GM19023 (cell line): ENCODE measurements around the gene CKAP5.
"Not testable (repeated sequence)": the region's sequence is repeated elsewhere in the genome, so short reads cannot be mapped to it uniquely, and the experiment has no call there.

ENCODE experiments used
- ATAC-seq: cut with Tn5 transposase; IDR thresholded peaks from one replicate; pipeline ENCODE4 v1.9.1; 2021; ENCODE audit warnings: mild to moderate bottlenecking, moderate library complexity; ENCODE audit not compliant: unreplicated experiment

The CKAP5 gene

DNA sequence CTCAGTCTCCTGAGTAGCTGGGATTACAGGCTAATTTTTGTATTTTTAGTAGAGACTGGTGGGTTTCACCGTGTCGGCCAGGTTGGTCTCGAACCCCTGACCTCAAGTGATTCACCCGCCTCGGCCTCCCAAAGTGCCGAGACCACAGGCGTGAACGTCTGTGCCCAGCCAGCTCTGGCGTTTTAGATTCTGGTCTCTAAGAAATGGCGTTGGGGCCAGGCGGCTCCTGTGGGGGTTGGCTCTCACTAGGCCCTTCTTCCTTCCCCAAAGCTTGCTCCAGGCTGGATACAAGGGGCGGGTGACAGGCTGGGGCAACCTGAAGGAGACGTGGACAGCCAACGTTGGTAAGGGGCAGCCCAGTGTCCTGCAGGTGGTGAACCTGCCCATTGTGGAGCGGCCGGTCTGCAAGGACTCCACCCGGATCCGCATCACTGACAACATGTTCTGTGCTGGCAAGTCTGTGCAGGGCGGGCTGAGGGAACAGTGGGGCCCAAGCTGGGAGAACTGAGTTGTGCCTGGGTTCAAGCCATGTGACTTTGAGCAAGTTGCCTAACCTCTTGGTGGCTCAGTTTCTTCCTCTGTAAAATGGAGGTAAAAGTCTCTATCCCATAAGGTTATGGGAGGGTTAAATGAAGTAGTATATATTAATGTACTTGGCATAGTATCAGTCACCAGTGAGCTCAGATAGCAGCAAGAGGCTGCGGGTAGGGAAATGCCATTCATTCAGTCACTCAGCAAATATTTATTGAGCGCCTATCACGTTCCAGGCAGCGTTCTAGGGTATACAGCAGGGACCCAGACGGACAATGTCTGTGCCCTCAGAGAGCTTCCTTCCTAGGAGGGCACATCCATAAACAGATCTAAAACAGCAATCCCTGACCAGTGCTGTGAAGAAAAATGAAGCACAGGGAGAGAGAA lies 116.7 kb downstream of the CKAP5 start:
- no peak for ATAC-seq

DNA sequence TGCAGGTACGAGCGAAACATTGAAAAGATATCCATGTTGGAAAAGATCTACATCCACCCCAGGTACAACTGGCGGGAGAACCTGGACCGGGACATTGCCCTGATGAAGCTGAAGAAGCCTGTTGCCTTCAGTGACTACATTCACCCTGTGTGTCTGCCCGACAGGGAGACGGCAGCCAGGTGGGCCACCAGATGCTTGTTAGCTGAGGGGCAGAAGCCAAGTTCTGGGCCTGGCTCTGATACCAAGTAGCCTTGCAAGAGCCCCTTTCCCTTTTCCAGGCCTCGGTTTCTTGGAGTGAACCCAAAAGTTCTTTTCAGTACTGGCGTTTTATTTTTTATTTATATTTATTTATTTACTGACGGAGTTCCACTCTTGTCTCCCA lies 117.4 kb downstream of the CKAP5 start:
- ATAC-seq, result no peak

DNA sequence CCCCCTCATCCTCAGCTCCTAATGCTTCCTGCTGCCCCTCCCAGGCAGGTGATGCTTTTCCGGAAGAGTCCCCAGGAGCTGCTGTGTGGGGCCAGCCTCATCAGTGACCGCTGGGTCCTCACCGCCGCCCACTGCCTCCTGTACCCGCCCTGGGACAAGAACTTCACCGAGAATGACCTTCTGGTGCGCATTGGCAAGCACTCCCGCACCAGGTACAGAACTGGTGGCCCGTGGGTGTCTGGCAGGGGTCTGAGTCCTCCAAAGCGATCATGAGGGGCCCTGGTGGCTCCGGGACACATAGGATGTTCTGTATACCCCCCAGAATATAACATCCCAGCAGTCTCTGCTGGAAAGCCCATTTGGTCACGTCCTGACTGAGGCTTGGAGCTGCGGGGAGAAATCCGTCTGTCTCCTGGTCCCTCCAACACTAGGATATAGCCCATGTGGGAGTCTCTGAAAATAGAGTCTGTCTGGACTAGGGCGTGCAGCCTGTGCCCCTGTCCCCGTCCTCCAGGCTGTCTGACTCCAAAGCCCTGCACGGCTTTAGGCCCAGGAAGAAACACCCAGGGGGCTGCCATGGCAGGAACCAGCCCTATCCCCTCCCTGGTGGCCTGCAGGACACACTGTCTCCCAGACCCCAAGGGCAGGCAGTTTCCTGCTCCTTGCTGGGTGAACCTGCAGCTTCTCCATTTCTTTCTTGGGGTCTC lies 118.0 kb downstream of the CKAP5 start:
- no peak for ATAC-seq

DNA sequence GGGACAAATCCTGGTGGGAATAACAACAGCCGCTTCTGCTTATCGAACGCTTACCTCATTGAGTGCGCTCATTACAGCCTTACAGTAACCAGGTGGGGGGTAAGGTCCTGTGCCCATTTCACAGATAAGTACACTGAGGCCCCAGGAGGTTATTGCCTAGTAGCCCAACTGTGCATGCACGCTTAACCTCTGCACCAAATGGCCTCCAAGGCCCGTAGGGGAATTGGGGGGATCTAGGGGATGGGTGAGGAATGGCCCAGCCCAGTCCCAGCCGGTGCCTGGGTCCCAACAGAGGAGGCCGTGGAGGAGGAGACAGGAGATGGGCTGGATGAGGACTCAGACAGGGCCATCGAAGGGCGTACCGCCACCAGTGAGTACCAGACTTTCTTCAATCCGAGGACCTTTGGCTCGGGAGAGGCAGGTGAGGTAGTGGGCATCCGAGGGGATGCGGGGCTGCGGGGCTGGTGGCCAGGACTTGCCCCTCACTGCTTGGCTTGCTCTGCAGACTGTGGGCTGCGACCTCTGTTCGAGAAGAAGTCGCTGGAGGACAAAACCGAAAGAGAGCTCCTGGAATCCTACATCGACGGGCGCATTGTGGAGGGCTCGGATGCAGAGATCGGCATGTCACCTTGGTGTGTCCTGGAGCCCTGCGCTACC lies 119.7 kb downstream of the CKAP5 start:
- no peak for ATAC-seq

DNA sequence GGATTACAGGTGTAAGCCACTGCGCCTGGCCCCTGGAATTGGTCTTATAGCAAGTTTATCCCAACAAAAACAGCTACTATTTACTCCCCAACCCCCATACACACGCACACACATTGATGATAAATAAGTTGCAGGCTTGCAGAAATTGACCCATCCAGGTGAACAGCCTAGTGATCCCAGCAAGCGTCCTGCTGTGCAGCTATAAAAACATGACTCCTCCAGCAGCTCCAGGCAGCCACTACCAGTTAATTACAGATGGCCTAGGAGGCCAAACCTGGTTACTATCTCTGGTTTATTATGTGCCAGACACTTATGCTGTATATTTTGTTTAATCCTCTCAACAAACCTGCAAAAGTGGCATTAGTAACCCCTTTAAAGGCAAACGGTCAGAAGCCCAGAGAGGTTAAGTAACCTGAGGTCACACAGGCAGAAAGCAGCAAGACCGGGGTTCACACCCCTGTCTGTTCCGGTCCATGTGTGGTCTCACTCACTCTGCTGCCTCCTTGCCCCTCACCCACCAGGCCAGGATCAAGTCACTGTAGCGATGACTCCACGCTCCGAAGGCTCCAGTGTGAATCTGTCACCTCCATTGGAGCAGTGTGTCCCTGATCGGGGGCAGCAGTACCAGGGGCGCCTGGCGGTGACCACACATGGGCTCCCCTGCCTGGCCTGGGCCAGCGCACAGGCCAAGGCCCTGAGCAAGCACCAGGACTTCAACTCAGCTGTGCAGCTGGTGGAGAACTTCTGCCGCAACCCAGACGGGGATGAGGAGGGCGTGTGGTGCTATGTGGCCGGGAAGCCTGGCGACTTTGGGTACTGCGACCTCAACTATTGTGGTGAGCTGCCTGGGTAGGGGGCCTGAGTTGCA lies 120.5 kb downstream of the CKAP5 start:
- no peak for ATAC-seq

DNA sequence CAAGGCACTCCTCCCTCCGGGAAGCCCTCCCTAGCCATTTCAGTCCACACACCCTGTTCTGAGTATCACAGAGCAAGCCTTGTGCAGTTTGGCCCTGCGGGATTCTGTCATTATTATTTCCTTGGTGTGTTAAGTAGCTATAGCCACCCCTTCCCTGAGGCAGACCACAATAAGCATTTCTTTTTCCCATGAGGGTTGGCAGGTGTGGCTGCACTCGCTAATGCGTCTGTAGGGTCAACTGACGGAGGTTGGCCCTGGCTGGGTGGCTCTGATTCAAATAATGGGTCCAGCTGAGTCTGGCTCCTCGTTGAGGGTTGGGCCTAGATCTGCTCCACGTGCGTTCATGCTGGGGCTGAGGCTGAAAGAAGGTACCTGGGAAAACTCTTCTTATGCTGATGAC lies 122.0 kb downstream of the CKAP5 start:
- ATAC-seq, result no peak

DNA sequence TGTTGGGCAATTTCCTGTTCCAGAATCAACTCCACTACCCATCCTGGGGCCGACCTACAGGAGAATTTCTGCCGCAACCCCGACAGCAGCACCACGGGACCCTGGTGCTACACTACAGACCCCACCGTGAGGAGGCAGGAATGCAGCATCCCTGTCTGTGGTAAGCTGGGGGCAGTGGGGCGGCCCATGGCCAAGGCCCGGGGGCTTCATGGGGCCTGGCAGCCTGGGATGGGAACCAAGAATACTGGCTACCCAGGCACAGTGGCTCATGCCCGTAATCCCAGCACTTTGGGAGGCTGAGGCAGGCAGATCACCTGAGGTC lies 122.8 kb downstream of the CKAP5 start:
- ATAC-seq, result no peak

DNA sequence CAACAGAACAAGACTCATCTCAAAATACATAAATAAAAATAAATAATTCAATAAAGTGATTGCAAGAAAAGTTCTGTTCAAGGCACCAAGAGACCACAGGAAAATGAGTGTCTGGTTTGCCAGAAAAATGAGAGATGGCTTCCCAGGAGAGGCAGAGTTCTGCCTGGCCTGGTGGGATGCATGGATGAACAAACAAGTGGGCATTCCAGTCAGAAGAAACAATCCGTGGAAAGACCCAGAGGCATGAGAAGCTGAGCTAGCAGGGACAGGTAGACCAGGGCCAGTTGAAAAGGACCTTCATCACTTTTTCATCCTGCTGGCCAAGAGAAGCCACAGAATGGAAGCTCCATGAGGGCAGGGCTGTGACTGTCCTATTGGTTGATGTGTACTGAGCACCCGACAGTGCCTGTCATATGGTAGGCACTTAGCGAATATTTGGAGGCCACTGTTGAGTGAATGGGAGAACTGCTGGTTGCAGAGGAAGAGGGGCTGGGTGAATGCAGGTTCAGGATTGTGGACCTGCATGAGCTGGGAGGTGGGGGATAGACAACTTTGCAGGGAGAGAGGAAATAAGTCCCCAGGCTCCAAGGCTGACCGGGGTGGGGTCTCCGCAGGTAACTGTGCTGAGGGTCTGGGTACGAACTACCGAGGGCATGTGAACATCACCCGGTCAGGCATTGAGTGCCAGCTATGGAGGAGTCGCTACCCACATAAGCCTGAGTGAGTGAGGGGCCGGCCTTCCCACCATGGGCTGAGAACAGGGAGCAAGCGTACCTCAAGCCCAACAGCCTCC lies 123.3 kb downstream of the CKAP5 start:
- ATAC-seq, result no peak

DNA sequence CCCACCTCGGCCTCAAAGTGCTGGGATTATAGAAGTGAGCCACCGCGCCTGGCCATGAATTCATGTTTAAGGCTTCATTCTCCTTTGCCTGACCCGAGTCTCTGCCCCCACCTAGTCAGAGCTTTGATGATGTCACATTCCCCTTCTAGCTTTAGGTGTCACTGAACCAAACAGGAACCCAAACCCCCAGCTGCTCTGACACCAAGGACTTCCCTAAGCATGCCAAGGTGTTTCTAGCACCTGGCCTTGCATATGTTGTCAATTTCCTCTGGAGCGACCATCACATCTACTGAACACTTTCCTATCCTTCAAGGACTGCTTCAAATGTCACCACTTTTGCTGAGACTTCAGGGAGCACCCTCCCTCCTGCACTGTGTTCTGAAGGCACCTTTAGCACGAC lies 124.8 kb downstream of the CKAP5 start:
- no peak for ATAC-seq

DNA sequence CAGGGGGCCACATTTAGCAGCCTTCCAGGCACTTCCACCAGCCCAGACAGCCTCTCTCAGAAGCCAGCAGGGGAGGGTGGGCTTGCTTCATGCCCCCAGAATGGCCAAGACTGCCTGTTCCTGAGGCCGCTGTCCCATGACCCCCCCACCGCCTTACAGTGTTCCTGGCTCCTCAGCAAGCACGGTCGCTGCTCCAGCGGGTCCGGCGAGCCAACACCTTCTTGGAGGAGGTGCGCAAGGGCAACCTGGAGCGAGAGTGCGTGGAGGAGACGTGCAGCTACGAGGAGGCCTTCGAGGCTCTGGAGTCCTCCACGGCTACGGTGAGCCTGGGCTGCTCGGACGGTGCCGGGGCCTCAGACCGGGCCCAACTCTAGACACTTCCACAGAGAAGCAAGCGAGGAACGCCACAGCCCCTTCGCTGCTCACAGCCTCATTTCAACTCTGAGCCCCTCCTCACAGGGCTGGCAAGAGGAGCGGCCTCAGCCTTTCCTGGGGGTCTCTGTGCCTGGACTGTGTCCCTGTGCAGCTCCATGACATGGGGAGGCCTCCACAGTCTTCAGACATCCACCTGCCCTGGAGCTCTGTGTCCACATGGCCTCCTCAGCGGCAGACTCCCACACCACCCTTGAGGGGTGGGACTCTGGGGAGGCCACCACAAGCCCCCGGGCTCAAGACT lies 126.4 kb downstream of the CKAP5 start:
- no peak for ATAC-seq

DNA sequence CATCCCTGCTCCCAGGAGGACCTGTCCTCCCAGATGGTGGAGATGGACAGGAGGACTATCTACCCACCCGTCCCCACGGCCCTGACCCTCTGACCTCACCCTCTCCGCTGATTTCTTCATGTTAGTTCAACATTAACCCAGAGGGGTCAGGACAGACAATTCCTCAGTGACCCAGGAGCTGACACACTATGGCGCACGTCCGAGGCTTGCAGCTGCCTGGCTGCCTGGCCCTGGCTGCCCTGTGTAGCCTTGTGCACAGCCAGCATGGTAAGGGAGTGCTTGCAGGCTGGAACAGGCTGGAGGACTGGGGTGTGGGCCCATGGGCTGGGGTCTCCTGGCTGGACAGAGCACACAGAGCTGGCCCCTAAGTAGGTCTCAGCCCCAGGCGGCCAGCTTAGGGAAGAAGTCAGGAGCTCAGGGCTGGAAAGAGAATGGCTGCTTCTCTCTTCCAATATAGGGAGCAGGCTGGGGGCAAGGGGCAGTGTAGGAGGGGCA lies 127.0 kb downstream of the CKAP5 start, which contains the start of gene F2:
F2 (plus strand) TSS at position 166 of the 495 bp plus-strand sequence; CDS start at position 189, 23 bp downstream.
- no peak for ATAC-seq

DNA sequence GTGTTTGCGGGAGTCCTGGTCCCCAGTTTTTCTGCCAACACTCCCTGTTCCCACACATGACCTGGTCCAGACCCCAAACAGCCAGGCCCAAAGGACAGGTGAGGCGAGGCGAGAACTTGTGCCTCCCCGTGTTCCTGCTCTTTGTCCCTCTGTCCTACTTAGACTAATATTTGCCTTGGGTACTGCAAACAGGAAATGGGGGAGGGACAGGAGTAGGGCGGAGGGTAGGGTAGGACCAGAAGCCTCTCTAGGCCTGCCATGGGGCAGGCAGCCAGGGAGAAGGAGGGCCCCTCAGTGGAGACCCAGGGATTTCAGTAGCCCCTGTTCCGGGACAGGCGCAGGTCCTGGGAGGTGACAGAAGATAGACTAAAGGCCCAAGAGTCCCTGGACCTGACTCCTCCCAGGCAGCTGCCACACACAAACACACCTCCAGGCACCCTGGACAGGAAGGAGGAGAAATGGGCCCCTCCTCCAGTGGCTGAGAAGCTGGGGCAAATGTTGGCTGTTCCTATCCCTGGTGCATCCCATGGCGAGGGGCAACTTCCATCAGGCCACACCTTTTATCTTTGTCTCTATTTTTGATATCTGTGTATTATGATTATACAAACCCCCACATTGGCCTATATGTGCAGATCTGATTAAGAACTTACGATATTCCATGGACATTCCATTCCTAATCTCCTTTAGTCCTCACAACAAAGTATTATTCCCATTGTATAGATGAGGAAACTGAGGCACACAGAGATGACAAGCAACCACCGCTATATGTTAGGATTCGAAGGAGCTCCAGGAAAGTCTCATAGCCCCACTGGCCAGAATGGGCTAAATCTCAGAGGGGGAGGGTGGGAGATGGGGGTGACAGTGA lies 127.7 kb downstream of the CKAP5 start:
- no peak for ATAC-seq

DNA sequence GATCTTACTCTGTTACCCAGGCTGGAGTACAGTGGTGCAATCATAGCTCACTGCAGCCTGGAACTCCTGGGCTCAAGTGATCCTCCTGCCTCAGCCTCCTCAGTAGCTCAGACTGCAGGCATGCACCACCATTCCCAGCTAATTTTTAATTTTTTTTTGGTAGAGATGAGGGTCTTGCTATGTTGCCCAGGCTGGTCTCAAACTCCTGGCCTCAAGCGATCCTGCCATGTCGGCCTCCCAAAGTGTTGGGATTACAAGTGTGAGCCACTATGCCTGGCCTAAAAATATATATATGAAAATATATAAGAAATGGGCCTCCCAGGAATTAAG lies 128.3 kb downstream of the CKAP5 start:
- not testable (repeated sequence) for ATAC-seq

DNA sequence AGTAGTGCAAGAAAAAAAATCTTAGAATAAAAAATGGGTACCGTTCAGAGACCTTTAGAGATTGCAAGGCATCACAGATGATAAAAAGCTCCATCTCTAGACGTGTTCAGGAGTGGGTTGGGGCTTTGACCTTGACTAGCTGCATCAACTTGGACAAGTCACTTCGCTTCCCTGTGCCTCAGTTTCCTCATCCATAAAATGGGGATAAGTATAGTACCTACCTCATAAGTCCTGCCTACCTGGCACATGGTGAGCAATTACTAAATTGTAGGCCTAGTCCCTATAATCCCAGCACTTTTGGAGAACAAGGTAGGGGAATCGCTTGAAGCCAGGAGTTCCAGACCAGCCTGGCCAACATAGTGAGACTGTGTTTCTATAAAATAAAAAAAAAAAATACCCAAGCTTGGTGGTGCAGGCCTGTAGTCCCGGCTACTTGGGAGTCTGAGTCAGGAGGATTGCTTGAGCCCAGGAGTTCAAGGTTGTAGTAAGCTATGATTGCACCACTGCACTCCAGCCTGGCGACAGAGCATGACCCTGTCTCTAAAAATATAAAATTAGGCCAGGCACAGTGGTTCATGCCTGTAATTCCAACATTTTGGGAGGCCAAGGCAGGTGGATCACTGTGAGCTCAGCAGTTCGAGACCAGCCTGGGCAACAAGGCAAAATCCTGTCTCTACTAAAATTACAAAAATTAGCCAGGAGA lies 133.1 kb downstream of the CKAP5 start:
- no peak for ATAC-seq

DNA sequence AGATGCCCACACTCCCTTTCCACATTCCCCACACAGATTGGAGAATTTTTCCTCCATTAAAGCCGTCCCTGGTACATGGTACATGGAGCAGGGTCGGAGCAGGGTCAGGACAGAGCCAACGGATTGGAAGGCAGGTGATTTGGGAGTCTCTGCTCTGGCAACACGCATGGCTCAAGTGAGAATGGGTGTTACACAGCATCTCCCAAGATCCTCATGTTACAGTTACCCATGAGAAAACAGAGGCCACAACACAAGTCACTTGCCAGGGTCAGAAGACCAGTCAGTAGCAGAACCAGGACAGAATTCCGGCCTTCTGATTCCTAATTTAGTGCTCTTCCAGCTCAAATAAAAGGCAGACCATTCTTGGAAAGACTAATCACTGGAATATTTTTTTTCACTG lies 134.8 kb downstream of the CKAP5 start:
- no peak for ATAC-seq

DNA sequence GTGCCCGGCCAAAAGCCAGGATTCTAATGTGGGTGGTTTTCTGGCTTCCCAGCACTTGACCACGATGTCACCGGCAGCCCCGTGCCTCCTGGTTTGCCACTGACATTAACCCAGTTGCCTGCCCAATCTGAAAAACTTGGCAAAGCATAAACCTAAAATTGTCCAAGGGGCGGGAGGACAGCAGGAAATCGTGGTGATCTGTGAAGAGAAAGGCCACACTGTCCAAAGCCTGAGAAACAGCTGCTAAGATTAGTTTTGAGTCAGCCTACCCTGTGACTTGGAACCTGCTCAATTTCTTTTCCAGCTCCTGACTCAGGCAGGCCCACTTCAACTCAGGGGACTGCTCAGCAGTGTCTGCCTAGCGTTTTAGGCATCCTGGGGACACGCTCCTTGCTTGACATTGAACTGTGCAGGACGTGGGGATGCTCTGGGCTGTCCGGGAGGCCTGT lies 135.2 kb downstream of the CKAP5 start:
- ATAC-seq, result no peak

DNA sequence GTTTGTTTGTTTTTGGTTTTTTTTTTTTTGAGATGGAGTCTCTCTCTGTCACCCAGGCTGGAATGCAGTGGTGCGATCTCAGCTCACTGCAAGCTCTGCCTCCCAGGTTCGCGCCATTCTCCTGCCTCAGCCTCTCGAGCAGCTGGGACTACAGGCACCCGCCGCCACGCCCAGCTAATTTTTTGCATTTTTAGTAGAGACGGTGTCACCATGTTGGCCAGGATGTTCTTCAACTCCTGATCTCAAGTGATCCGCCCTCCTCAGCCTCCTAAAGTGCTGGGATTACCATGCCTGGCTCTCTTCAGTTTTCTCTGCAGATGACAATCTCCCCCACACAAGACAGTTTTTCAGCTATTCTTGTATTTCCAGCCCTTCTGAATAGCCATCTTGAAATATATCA lies 136.7 kb downstream of the CKAP5 start:
- not testable (repeated sequence) for ATAC-seq

DNA sequence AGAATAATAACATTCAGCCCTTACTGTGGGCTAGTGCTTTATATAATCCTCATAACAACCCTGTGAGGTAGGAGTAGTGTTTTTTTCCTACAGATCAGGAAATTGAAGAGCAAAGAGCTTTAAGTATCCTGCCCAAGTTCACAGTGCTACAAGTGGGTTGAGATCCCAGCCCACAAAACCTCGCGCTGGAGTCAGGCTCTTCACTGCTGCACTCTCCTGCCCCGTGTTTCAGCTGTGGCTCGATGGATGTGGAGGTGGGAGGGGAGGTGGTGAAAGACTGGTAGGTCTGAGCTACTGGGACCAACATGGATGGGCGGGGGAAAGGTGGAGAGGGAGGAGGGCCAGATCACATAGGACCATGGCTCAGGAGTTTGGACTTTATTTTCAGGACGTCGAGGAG lies 139.2 kb downstream of the CKAP5 start:
- no peak for ATAC-seq
